HepG2 (cell line): ENCODE data around the gene GGA1. TPM values are rescaled to one million over a fixed set of nuclear protein-coding genes. Genes with fewer than 3 reads are reported as not detected.

ENCODE experiments used
- ATRX ChIP-seq: sonication (generic); formaldehyde crosslinking; IDR thresholded peaks from 2 replicates; pipeline ENCODE4 v1.4.0; 2020; ENCODE audit warnings: missing genetic modification reagents, borderline replicate concordance
- GATA4 ChIP-seq: sonication (generic); IDR thresholded peaks from 2 replicates; pipeline ENCODE4 v1.6.1; 2016; ENCODE audit warnings: antibody characterized with exemption, low read depth, borderline replicate concordance
- IRF9 ChIP-seq: sonication (generic); formaldehyde crosslinking; IDR thresholded peaks from 2 replicates; pipeline ENCODE4 v1.8.0; 2022; ENCODE audit warnings: missing genetic modification reagents, mild to moderate bottlenecking, borderline replicate concordance
- JUNB ChIP-seq: sonication (generic); formaldehyde crosslinking; IDR thresholded peaks from 2 replicates; pipeline ENCODE4 v1.8.0; 2022; ENCODE audit warnings: missing genetic modification reagents, mild to moderate bottlenecking, borderline replicate concordance
- MYPOP ChIP-seq: sonication (generic); formaldehyde crosslinking; IDR thresholded peaks from 2 replicates; pipeline ENCODE4 v1.8.1; 2023; ENCODE audit warnings: mild to moderate bottlenecking, moderate library complexity, missing genetic modification reagents
- NKX3-1 ChIP-seq: sonication (generic); formaldehyde crosslinking; IDR thresholded peaks from 2 replicates; pipeline ENCODE4 v1.5.0; 2020; ENCODE audit warnings: missing genetic modification reagents
- SALL2 ChIP-seq: sonication (generic); formaldehyde crosslinking; IDR thresholded peaks from 2 replicates; pipeline ENCODE4 v1.8.1; 2023; ENCODE audit warnings: mild to moderate bottlenecking, missing genetic modification reagents, inconsistent platforms
- TBL1XR1 ChIP-seq: fragments of 150-350 bp; IDR thresholded peaks from 2 replicates; pipeline ENCODE4 v1.6.1; 2014; ENCODE audit warnings: borderline replicate concordance, low read length; ENCODE audit not compliant: partially characterized antibody
- TFDP2 ChIP-seq: sonication (generic); formaldehyde crosslinking; IDR thresholded peaks from 2 replicates; pipeline ENCODE4 v1.4.0; 2020; ENCODE audit warnings: missing genetic modification reagents
- TFE3 ChIP-seq: IDR thresholded peaks from 2 replicates; pipeline ENCODE4 v1.6.1; 2016
- THAP9 ChIP-seq: sonication (generic); formaldehyde crosslinking; IDR thresholded peaks from 2 replicates; pipeline ENCODE4; 2020; ENCODE audit warnings: missing genetic modification reagents, mild to moderate bottlenecking, borderline replicate concordance
- ZNF549 ChIP-seq: sonication (generic); formaldehyde crosslinking; IDR thresholded peaks from 2 replicates; pipeline ENCODE4 v1.5.0; 2020; ENCODE audit warnings: missing genetic modification reagents
- polyA plus RNA-seq, 8 experiments: library from polyadenylated mRNA; depleted of rRNA in 3 of 8; stranded (reverse) in 7 of 8; unstranded in 1 of 8; fragments of >200 nt; fragmentation: Illumina TruSeq in 4 of 8; extraction: Trizol in 4 of 8; gene quantifications; 2 replicates each; pipeline versions ENCODE4 v1.2.1 to v1.2.3, GENCODE V29; 2011 to 2016; ENCODE audit warnings: low read depth in 4 of 8, missing spikeins in 1 of 8, mixed read lengths in 1 of 8; ENCODE audit not compliant: insufficient read depth in 1 of 8
- total RNA-seq, 5 experiments: library from RNA; depleted of rRNA; stranded (reverse); fragments of >200 nt; fragmentation: Illumina TruSeq; extraction: Trizol; gene quantifications; 2 replicates each; pipeline ENCODE4 v1.2.3, GENCODE V29; 2016; ENCODE audit warnings: low read depth in 1 of 5

Gene GGA1
- total and polyA plus RNA-seq, 2 of the 13 experiments (the other 11 are each of a cell fraction or from before 2014, with no cell fraction given): 29.1 to 87.2 TPM

GRCh38 chr22:37569009-37569920 lies 39.4 kb upstream of the GGA1 start (continued):
- no peak for TF ChIP-seq ATRX (CRISPR knock-in tag)
- 0 out of 2 replicates have a peak, but pooled peaks have one; percentile 33 for TF ChIP-seq NKX3-1 (CRISPR knock-in tag)
- TF ChIP-seq ZNF549 (CRISPR knock-in tag): no peak
- TF ChIP-seq TFE3 (CRISPR knock-in tag): no peak; the same call in none of the 2 replicates
- peak; percentile 98 for TF ChIP-seq GATA4
- TF ChIP-seq MYPOP (CRISPR knock-in tag): peak; percentile 84
- no peak for TF ChIP-seq TBL1XR1
- TF ChIP-seq JUNB (CRISPR knock-in tag): no peak
- TF ChIP-seq THAP9 (CRISPR knock-in tag): peak; percentile 53; the same call in 1 of the 2 replicates
- TF ChIP-seq SALL2: no peak
- peak; percentile 90 for TF ChIP-seq IRF9 (CRISPR knock-in tag)
- peak; percentile 62; the same call in 1 of the 2 replicates for TF ChIP-seq TFDP2
